Astrocyte (in vitro differentiated cells and primary cell): ENCODE data around the gene ADAMTS17. TPM values are rescaled to one million over a fixed set of nuclear protein-coding genes. Genes with fewer than 3 reads are reported as not detected.

Experiments used
- DNase-seq: peaks from one replicate; pipeline ENCODE4 v3.0.0-alpha.2; 2010; ENCODE audit warnings: low read depth
- FAIRE-seq: peaks from 2 replicates; lab custom pipeline; 2011; peaks lifted over from hg19 to GRCh38; lab: Jason Lieb, UNC
- H2AFZ ChIP-seq: 2 replicates; pipeline ENCODE4 v1.6.0; 2012; ENCODE audit warnings: low read depth, low read length, inconsistent platforms
- H3K27ac ChIP-seq: 2 replicates; pipeline ENCODE4 v1.5.1; 2011; ENCODE audit warnings: low read depth, low read length, inconsistent platforms
- H3K27me3 ChIP-seq: 2 replicates; pipeline ENCODE4 v1.6.0; 2011; ENCODE audit warnings: low read length, inconsistent platforms; ENCODE audit not compliant: insufficient read depth
- H3K36me3 ChIP-seq: 2 replicates; pipeline ENCODE4 v1.5.1; 2011; ENCODE audit warnings: low read length, inconsistent platforms; ENCODE audit not compliant: insufficient read depth
- H3K4me1 ChIP-seq: 2 replicates; pipeline ENCODE4 v1.5.1; 2011; ENCODE audit warnings: low read length, inconsistent platforms; ENCODE audit not compliant: insufficient read depth
- H3K4me2 ChIP-seq: 2 replicates; pipeline ENCODE4 v1.6.0; 2012; ENCODE audit warnings: low read length, inconsistent platforms
- H3K4me3 ChIP-seq: 2 replicates; pipeline ENCODE4 v1.5.1; 2011; ENCODE audit warnings: low read depth, mild to moderate bottlenecking, low read length, inconsistent platforms; ENCODE audit not compliant: insufficient read depth
- H3K79me2 ChIP-seq: 2 replicates; pipeline ENCODE4 v1.6.0; 2012; ENCODE audit warnings: mild to moderate bottlenecking, low read length, inconsistent platforms; ENCODE audit not compliant: insufficient read depth
- H3K9ac ChIP-seq: 2 replicates; pipeline ENCODE4 v1.6.0; 2012; ENCODE audit warnings: mild to moderate bottlenecking, low read length, inconsistent platforms
- H3K9me3 ChIP-seq: 2 replicates; pipeline ENCODE4 v1.5.1; 2012; ENCODE audit warnings: low read depth, mild to moderate bottlenecking, low read length, inconsistent platforms; ENCODE audit not compliant: insufficient read depth
- H4K20me1 ChIP-seq: 2 replicates; pipeline ENCODE4 v1.6.0; 2012; ENCODE audit warnings: low read length, inconsistent platforms; ENCODE audit not compliant: insufficient read depth
- H3K27ac Mint-ChIP-seq: one replicate; pipeline ENCODE4 v1.8.0; 2021; ENCODE audit warnings: mild to moderate bottlenecking, mixed read lengths; ENCODE audit not compliant: unreplicated experiment
- H3K27me3 Mint-ChIP-seq: one replicate; pipeline ENCODE4 v1.8.0; 2021; ENCODE audit warnings: low read depth, mixed read lengths; ENCODE audit not compliant: unreplicated experiment
- H3K36me3 Mint-ChIP-seq: one replicate; pipeline ENCODE4 v1.8.0; 2021; ENCODE audit warnings: low read depth, mixed read lengths; ENCODE audit not compliant: unreplicated experiment
- H3K4me1 Mint-ChIP-seq: one replicate; pipeline ENCODE4 v1.8.0; 2021; ENCODE audit warnings: low read depth, mixed read lengths; ENCODE audit not compliant: unreplicated experiment
- H3K4me3 Mint-ChIP-seq: one replicate; pipeline ENCODE4 v1.8.0; 2021; ENCODE audit warnings: mild to moderate bottlenecking, moderate library complexity, mixed read lengths; ENCODE audit not compliant: unreplicated experiment
- H3K9me3 Mint-ChIP-seq: one replicate; pipeline ENCODE4 v1.8.0; 2021; ENCODE audit warnings: mild to moderate bottlenecking, mixed read lengths; ENCODE audit not compliant: unreplicated experiment
- CTCF ChIP-seq: IDR thresholded peaks from 2 replicates; pipeline ENCODE4 v1.5.1; 2011; ENCODE audit warnings: low read depth, mild to moderate bottlenecking, inconsistent platforms, low read length, moderate library complexity; ENCODE audit not compliant: insufficient read depth
- EZH2 ChIP-seq: IDR thresholded peaks from 2 replicates; pipeline ENCODE4 v1.6.1; 2012; ENCODE audit warnings: mild to moderate bottlenecking, low read length, inconsistent platforms; ENCODE audit not compliant: insufficient read depth
- total RNA-seq: library from RNA; stranded (reverse); gene quantifications from 2 replicates; pipeline ENCODE4 v1.2.1, GENCODE V29; 2021

The ADAMTS17 gene
- total RNA-seq, 1 donor from 2014 or later, result 0.27 TPM

GRCh38 chr15:100008258-100008657 lies 333.5 kb downstream of the ADAMTS17 start:
- no peaks in the 10 kb centered on the region for H3K36me3 ChIP-seq
- no peak overlapping the region for H3K9ac ChIP-seq

DNA sequence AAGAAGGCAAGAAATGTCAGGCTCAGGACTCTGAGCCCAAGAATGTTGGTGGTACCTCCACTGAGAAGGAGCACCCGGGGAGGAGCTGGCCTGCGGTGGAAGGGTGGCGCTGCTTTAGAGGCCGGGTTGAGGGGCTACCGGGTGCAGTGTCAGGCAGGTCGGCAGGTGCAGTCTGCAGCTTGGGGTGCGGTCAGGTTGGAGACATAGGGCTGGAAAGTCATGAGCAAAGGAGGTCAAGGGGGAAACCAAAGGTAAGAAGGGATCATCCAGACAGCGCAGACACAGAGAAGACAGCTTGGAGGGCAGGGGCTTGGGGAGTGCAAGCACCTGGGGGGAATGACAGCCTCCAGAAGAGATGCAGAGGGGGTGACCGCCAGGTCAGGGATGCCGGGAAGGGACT lies 334.2 kb downstream of the ADAMTS17 start:
- Histone ChIP-seq H3K36me3 (no peaks in the 10 kb centered on the region), H3K27me3 (no peaks in the 10 kb centered on the region), H3K4me1 (no peaks in the 10 kb centered on the region), H3K9ac (no peak overlapping the region), H3K4me2 (no peak overlapping the region), H2AFZ (no peak overlapping the region), H3K27ac (no peak overlapping the region), H3K4me3 (no peak overlapping the region), H3K79me2 (no peaks in the 10 kb centered on the region), H3K9me3 (no peaks in the 10 kb centered on the region), H4K20me1 (no peaks in the 10 kb centered on the region)
- no peak overlapping the region for H3K4me3 Mint-ChIP-seq
- TF ChIP-seq CTCF (no peak), EZH2 (no peak)
- no peaks in the 10 kb centered on the region for H3K4me1 Mint-ChIP-seq
- H3K27me3 Mint-ChIP-seq, result peaks cover 36% of the 10 kb centered on the region
- peaks cover 10% of the 10 kb centered on the region for H3K9me3 Mint-ChIP-seq
- H3K36me3 Mint-ChIP-seq, result no peaks in the 10 kb centered on the region
- no peak for FAIRE-seq
- DNase-seq, result no peak
- no peak overlapping the region for H3K27ac Mint-ChIP-seq

More at GRCh38 chr15:100008258-100008657, 333.5 kb downstream of the ADAMTS17 start:
- H3K9me3 ChIP-seq, result no peaks in the 10 kb centered on the region
- no peaks in the 10 kb centered on the region for H3K79me2 ChIP-seq
- no peak overlapping the region for H2AFZ ChIP-seq
- H3K4me2 ChIP-seq, result no peak overlapping the region
- peaks cover 14% of the 10 kb centered on the region for H3K9me3 Mint-ChIP-seq
- H3K27ac Mint-ChIP-seq, result no peak overlapping the region
- H3K4me1 ChIP-seq, result no peaks in the 10 kb centered on the region
- H3K27ac ChIP-seq, result no peak overlapping the region
- H3K4me3 ChIP-seq, result no peak overlapping the region
- no peaks in the 10 kb centered on the region for H3K4me1 Mint-ChIP-seq
- H3K27me3 ChIP-seq, result no peaks in the 10 kb centered on the region
- no peak overlapping the region for H3K4me3 Mint-ChIP-seq
- no peak for TF ChIP-seq CTCF
- TF ChIP-seq EZH2, result no peak
- no peaks in the 10 kb centered on the region for H3K36me3 Mint-ChIP-seq
- no peaks in the 10 kb centered on the region for H4K20me1 ChIP-seq
- FAIRE-seq (no peak), DNase-seq (no peak)
- peaks cover 38% of the 10 kb centered on the region for H3K27me3 Mint-ChIP-seq

GRCh38 chr15:100005715-100006114 lies 336.1 kb downstream of the ADAMTS17 start:
- Mint-ChIP-seq H3K27me3 (peaks cover 36% of the 10 kb centered on the region), H3K4me3 (no peak overlapping the region), H3K4me1 (no peaks in the 10 kb centered on the region), H3K36me3 (no peaks in the 10 kb centered on the region), H3K9me3 (peaks cover 6% of the 10 kb centered on the region), H3K27ac (no peak overlapping the region)
- Histone ChIP-seq H4K20me1 (no peaks in the 10 kb centered on the region), H3K4me3 (no peak overlapping the region), H3K79me2 (no peaks in the 10 kb centered on the region), H3K4me2 (no peak overlapping the region), H3K27ac (no peak overlapping the region), H3K36me3 (no peaks in the 10 kb centered on the region), H3K9me3 (no peaks in the 10 kb centered on the region), H3K4me1 (no peaks in the 10 kb centered on the region), H3K9ac (no peak overlapping the region), H2AFZ (no peak overlapping the region), H3K27me3 (no peaks in the 10 kb centered on the region)
- FAIRE-seq (no peak), DNase-seq (no peak)
- TF ChIP-seq EZH2 (no peak), CTCF (no peak)
